Embryonic facial prominence (tissue), 1 donor: ENCODE measurements around the gene ACER1.
"Not testable (repeated sequence)": the region's sequence is repeated elsewhere in the genome, so short reads cannot be mapped to it uniquely, and the experiment has no call there.

Experiments
- DNase-seq: peaks from one replicate; pipeline ENCODE4 v3.0.0-alpha.2; 2016; ENCODE audit errors: extremely low spot score

The ACER1 gene

DNA sequence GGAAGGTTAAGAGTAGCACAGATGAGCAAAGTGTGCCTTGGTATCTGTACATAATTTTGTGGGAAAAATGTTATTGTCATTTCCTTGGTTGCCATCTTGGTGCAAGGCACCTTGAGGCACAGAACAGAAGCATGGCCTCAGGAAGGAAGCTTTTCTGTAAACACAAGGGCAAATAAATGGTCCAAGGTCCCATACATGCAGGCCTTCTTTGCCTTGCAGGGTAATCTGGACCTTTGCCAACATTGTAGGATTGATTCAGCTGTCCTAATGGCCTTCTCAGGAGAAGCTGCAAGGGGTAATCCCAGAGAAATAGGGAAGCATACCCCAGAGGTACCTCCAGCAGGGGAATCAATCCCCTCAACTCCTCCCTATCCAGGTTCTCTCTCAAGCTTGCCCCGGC, 44.7 kb downstream of the ACER1 start:
- DNase-seq = no peak

GRCh38 chr19:6287269-6287885, 46.0 kb downstream of the ACER1 start:
- no peak for DNase-seq

- no peak for DNase-seq
Observed at GRCh38 chr19:6286676-6287075, 46.7 kb downstream of the ACER1 start.

DNA sequence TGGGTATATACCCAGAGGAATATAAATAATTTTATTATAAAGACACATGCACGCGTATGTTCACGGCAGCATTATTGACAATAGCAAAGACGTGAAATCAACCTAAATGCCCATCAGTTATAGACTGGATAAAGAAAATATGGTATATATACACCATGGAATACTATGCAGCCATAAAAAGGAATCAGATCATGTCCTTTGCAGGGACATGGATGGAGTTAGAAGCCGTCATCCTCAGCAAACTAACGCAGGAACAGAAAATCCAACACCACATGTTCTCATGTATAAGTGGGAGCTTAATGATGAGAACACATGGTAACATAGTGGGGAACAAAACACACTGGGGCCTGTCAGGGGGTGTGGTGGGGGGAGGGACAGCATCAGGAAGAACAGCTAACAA, 51.0 kb downstream of the ACER1 start:
- DNase-seq = not testable (repeated sequence)

DNA sequence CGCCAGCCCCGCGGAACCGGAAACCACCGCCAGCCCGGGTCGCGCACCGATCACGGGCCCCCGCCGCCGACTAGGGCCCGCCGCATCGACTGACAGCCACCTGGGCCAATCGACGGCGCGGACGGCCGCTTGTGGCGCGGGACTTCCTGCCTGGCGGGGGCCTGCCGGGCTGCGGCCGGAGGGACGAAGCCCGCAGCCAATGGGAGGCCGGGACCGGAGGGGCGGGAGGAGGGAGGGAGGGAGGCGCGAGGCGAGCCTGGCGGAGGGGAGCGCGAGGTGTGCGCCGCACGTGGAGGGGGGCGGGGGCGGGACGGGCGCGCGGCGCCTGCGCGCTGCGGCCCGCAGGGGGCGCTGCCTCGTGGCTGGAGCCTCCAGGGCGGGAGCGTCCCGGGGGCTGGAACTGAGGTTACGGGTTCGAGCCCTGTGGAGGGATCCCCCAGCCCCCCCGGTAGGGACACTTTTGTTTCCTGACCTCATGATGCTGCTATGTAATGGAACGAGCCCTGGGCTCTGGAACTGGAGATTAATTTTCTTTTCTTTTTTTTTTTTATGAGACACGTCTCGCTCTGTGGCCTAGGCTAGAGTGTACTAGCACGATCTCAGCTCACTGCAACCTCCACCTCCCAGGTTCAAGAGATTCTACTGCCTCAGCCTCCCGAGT, 53.4 kb downstream of the ACER1 start, which contains the start of gene MLLT1:
MLLT1 (minus strand) TSS at position 45 of the 661 bp plus-strand sequence. CDS start 191 bp downstream, outside the sequence.
- DNase-seq = peak; percentile 88

GRCh38 chr19:6279620-6279930, 53.8 kb downstream of the ACER1 start:
- DNase-seq = no peak

DNA sequence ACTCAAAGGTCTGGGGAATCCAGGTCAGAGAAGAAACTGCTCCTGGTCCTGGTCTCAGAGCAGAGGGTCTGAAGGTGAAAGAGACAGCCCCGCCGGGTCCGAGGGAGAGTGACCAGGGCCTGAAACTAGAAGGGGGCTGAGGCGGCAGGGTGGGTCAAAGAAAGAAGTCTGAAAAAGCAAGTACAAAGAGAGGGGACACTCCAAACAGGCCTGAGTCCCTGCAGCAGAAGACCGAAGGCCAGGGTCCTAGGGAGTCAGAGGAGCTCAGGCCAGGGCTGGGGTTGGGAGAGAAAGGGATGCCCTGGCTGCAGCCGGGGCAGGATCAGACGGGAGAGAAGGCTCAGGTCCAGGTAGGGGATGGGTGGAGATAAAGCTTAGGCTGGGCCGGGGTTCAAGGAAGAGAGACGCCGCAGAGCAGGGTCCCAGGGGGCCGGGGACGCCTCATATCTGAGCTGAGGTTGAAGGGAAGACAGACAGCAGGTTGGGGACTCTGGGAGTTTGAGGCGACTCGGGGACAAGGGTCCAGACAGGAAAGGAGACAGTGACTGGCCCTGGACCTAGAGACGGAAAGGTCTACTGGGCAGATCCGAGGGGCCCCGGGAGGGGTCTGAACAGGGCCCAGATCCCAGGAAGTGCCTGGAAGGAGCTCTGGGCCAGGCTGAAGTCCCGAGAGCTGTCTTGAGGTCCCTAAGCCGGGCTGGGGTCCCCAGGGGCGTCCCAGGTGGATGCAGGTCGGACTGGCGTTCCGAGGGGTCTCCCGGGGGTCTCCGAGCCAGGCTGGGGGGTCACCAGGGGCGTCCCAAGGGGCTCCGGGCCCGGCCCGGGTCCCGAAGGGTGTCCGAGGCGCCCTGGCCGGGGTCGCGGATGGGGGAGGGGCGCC, 54.4 kb downstream of the ACER1 start:
- no peak for DNase-seq

DNA sequence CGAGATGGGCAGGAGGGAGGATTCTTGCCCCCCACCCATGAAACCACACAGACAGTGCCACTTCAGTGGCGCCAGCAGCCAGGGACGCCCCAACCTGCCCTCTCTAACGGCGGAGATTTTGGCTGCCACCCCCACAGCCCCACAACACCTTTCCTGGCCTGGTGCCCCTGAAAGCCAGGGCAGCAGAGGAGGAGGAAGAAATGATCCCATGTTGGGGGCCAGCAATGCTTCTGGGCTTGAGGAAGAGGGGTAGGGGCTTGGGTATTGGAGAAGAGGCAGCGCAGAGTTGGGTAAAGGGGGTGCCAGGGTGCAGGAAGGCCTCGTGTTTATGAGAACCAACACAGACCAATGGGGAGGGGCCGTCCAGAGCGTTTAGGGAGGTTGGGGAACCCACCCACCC, 55.4 kb downstream of the ACER1 start:
- no peak for DNase-seq

GRCh38 chr19:6276447-6276846, 57.0 kb downstream of the ACER1 start:
- no peak for DNase-seq

- no peak for DNase-seq
Observed at GRCh38 chr19:6275170-6275744, 58.2 kb downstream of the ACER1 start.

- DNase-seq = no peak
Observed at GRCh38 chr19:6274756-6275155, 58.7 kb downstream of the ACER1 start.

DNA sequence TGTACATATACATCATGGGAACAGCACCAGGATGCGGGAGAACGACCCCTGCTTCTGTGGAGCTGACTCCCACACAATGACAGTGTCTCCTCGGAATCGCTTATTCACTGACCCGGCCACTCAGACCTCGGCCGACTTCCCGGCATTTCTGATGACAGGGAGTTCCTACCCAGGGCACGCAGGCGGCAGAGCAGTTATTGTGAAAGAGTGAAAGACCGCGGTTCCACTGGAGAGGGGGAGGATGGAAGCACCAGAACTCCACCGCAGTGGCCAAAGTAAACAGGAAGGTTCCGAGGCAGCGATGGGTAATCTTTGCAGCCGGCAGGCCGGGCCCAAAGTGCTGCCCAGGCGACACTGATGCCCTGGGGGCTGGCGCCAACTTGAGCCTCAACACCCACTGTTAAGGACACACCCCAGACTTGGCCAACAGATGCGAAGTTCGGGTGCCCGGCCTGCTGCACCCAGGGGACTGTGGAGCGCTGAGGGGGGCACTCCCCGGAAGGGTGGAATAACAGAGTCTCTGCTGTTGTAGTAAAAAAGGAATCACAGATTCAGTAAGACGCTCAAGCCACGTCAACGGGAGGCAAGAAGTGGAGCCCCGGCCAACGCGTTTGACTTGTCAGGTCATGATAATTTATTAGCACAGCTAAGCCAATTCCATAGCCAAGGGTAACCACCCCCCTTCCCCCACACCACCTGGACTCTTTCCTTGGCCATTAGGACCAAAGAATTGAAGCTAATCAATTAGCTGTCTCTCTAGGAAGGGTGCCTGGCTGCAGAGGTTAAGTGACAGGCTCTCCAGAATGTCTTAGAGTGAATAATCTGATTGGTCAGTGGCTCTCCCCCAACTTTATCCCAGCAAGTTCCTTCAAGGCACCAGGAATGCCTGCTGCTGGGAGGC, 59.5 kb downstream of the ACER1 start:
- DNase-seq = no peak

- DNase-seq = no peak
Observed at GRCh38 chr19:6272913-6273600, 60.4 kb downstream of the ACER1 start.

GRCh38 chr19:6272411-6272791, 61.0 kb downstream of the ACER1 start:
- DNase-seq = no peak

GRCh38 chr19:6271721-6272410, 61.5 kb downstream of the ACER1 start:
- DNase-seq = no peak

DNA sequence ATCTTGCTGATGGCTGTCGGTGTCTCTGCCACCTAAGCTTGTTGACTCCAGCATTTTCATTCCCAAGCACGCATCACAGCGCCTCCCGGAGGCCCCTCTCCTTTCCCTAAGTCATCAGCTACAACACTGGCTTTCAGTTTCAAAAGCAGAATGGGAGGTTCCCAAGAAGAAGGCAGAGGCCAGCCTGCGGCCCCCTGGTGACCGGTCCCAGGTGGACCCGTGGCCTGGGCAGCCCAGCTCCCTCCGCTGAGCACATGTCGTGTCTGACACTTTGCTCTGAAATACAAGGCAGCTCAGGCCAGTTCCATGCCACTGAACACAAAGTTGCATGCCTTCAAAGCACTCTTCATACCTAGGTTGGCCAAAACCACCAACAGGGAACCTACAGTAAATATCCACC, 62.2 kb downstream of the ACER1 start:
- DNase-seq = no peak

DNA sequence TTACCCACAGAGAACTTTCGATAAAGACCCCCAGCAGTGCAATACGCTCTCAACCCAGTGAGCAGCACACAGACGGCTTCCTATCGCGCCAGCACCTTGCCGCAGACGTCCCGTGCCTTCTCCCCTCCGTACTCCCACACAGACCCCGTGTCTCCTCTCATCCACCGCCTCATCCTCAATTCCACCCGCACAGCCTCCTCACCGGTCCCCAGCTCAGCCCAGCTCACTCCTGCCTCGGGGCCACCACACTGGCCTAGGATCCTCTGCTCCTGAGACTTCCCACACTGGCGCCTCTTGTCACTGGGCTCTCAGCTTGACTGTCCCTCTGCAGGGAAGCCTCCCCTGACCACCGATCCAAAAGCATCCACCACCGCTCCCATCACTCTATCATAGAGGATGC, 62.6 kb downstream of the ACER1 start:
- no peak for DNase-seq

GRCh38 chr19:6270076-6270745, 63.2 kb downstream of the ACER1 start:
- no peak for DNase-seq

- no peak for DNase-seq
Observed at GRCh38 chr19:6269101-6269886, 64.1 kb downstream of the ACER1 start.
